NCI-H69 (cell line): Measurements from ENCODE around the gene RDX.
"Not testable (repeated sequence)": the region's sequence is repeated elsewhere in the genome, so short reads cannot be mapped to it uniquely, and the experiment has no call there.

Experiments
- DNase-seq: peaks from one replicate; lab custom pipeline; 2025; lab: John Stamatoyannopoulos, UW

The RDX gene

GRCh38 chr11:110199184-110199981 is 97.0 kb downstream of the RDX start:
- DNase-seq: no peak

GRCh38 chr11:110198031-110198729 is 98.2 kb downstream of the RDX start:
- DNase-seq: no peak

- DNase-seq: no peak
Observed at GRCh38 chr11:110196884-110197420, 99.5 kb downstream of the RDX start.

GRCh38 chr11:110196241-110196754 is 100.1 kb downstream of the RDX start:
- no peak for DNase-seq

- not testable (repeated sequence) for DNase-seq
Observed at GRCh38 chr11:110194211-110194766, 102.1 kb downstream of the RDX start.

- not testable (repeated sequence) for DNase-seq
Observed at GRCh38 chr11:110192604-110193282, 103.7 kb downstream of the RDX start.

GRCh38 chr11:110190885-110191284 is 105.5 kb downstream of the RDX start:
- no peak for DNase-seq

GRCh38 chr11:110187731-110188130 is 108.7 kb downstream of the RDX start:
- no peak for DNase-seq

GRCh38 chr11:110186867-110187266 is 109.5 kb downstream of the RDX start:
- peak; percentile 42 for DNase-seq

- no peak for DNase-seq
Observed at GRCh38 chr11:110186456-110186855, 110.0 kb downstream of the RDX start.

GRCh38 chr11:110185599-110185998 is 110.8 kb downstream of the RDX start:
- no peak for DNase-seq

GRCh38 chr11:110185121-110185591 is 111.3 kb downstream of the RDX start:
- no peak for DNase-seq

- no peak for DNase-seq
Observed at GRCh38 chr11:110184456-110184855, 112.0 kb downstream of the RDX start.

- no peak for DNase-seq
Observed at GRCh38 chr11:110182886-110183285, 113.5 kb downstream of the RDX start.

GRCh38 chr11:110179064-110179463 is 117.3 kb downstream of the RDX start:
- DNase-seq: no peak

GRCh38 chr11:110177086-110177456 is 119.3 kb downstream of the RDX start:
- peak; percentile 29 for DNase-seq

- peak; percentile 81 for DNase-seq
Observed at GRCh38 chr11:110176366-110177085, 119.9 kb downstream of the RDX start.

GRCh38 chr11:110174645-110175310 is 121.6 kb downstream of the RDX start:
- peak; percentile 81 for DNase-seq

- peak; percentile 88 for DNase-seq
Observed at GRCh38 chr11:110173811-110174644, 122.4 kb downstream of the RDX start.
